SK-N-MC (cell line): Measurements from ENCODE around the gene FBXL7.

ENCODE experiments used
- EZH2 ChIP-seq: fragments of 200-600 bp; sonication (generic); IDR thresholded peaks from one replicate; pipeline ENCODE4 v1.6.1; 2017; ENCODE audit warnings: antibody characterized with exemption
- POLR2AphosphoS5 ChIP-seq: IDR thresholded peaks from 2 replicates; pipeline ENCODE4 v1.6.1; 2012; ENCODE audit warnings: mild to moderate bottlenecking, low read depth, low read length, borderline replicate concordance

DNA sequence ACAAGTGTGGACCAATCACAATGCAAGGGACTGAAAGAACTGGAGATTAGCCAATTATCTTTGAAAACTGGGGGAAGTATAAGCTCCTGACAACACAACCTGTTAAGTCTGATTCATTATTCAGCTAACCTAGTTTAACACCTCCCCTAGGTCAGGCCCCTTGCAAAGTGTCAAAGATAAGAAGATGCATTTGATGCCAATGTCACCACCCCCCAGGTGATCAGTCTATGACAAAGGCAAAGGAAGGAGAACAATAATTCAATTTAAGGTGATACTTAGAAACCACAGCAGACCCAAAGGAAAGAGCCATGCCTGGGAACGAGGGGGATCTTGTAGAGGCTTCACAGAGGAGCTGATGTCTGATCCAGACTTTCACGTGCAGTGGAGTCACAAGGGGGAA is 137.9 kb downstream of the FBXL7 start:
- no peak for TF ChIP-seq POLR2AphosphoS5
- TF ChIP-seq EZH2 = no peak
